Left hindlimb (tissue), 1 donor: ENCODE data around the gene DOCK3.
A peak's percentile ranks its signal among the peaks of the same experiment; 100 is the strongest.
"Not testable (repeated sequence)": the region's sequence is repeated elsewhere in the genome, so short reads cannot be mapped to it uniquely, and the experiment has no call there.

ENCODE experiments used
- DNase-seq: peaks from one replicate; pipeline ENCODE4 v3.0.0-alpha.2; 2018

DOCK3 gene

GRCh38 chr3:51340013-51340829 is 665.5 kb downstream of the DOCK3 start:
- no peak for DNase-seq

- no peak for DNase-seq
Observed at GRCh38 chr3:51340989-51341636, 666.4 kb downstream of the DOCK3 start.

- no peak for DNase-seq
Observed at GRCh38 chr3:51343918-51344687, 669.4 kb downstream of the DOCK3 start.

GRCh38 chr3:51350751-51351150 is 676.0 kb downstream of the DOCK3 start:
- DNase-seq: no peak

- no peak for DNase-seq
Observed at GRCh38 chr3:51353131-51353530, 678.4 kb downstream of the DOCK3 start.

GRCh38 chr3:51353691-51354090 is 679.0 kb downstream of the DOCK3 start:
- no peak for DNase-seq

GRCh38 chr3:51354172-51354571 is 679.4 kb downstream of the DOCK3 start:
- DNase-seq: no peak

- DNase-seq: no peak
Observed at GRCh38 chr3:51354731-51355615, 680.2 kb downstream of the DOCK3 start.

- DNase-seq: no peak
Observed at GRCh38 chr3:51355891-51356578, 681.3 kb downstream of the DOCK3 start.

- DNase-seq: no peak
Observed at GRCh38 chr3:51357856-51358255, 683.1 kb downstream of the DOCK3 start.

GRCh38 chr3:51358981-51359380 is 684.3 kb downstream of the DOCK3 start:
- no peak for DNase-seq

GRCh38 chr3:51360806-51361205 is 686.1 kb downstream of the DOCK3 start:
- no peak for DNase-seq

GRCh38 chr3:51361746-51362145 is 687.0 kb downstream of the DOCK3 start:
- DNase-seq: no peak

GRCh38 chr3:51362476-51362875 is 687.7 kb downstream of the DOCK3 start:
- no peak for DNase-seq

- DNase-seq: not testable (repeated sequence)
Observed at GRCh38 chr3:51368276-51368675, 693.5 kb downstream of the DOCK3 start.

GRCh38 chr3:51371943-51372557 is 697.3 kb downstream of the DOCK3 start:
- DNase-seq: no peak

- DNase-seq: no peak
Observed at GRCh38 chr3:51373658-51374421, 699.1 kb downstream of the DOCK3 start.

GRCh38 chr3:51374456-51374855 is 699.7 kb downstream of the DOCK3 start:
- no peak for DNase-seq

- DNase-seq: no peak
Observed at GRCh38 chr3:51375136-51375535, 700.4 kb downstream of the DOCK3 start.

GRCh38 chr3:51375571-51375970 is 700.8 kb downstream of the DOCK3 start:
- no peak for DNase-seq

GRCh38 chr3:51378065-51378464 is 703.3 kb downstream of the DOCK3 start:
- DNase-seq: peak; percentile 17
